NCI-H2196 treated with DMSO at 0.1 percent for 48 hours (cell line): Measurements from ENCODE around the gene RAB23.
"Not testable (repeated sequence)": the region's sequence is repeated elsewhere in the genome, so short reads cannot be mapped to it uniquely, and the experiment has no call there.

Source experiments
- DNase-seq: peaks from one replicate; lab custom pipeline; 2025; ENCODE audit not compliant: unreplicated experiment; lab: John Stamatoyannopoulos, UW

The RAB23 gene

DNA sequence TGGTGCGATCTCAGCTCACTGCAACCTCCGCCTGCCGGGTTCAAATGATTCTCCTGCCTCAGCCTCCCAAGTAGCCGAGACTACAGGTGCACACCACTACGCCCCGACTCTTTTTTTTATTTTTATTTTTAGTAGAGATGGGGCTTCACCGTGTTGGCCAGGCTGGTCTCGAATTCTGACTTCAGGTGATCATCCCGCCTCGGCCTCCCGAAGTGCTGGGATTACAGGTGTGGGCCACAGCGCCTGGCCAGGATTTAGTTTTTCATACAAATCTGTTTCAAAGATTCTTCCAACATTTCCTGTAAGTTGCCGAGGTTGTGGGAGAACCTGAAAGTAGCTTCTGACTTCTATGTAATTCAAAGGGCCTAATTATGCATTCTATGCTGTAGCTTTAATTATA is 21.4 kb upstream of the RAB23 start:
- not testable (repeated sequence) for DNase-seq

DNA sequence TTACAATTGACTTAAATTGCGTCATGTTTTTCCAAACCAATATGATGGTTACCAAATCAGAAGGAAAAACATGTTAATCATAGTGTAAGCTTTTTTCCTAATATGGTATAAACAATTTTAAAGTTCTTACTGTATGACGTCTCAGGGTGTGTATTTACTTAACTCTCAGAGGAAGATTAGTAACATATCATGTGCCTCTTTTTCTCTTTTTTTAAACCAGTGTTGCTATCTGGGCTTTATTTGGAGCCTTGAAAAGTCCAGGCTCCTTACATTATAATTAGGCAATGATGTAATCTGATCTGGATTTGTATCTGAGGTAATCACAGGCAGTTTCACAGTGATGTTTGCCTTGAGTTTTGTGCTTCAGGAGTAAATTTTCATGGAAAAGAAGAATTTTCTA is 20.4 kb upstream of the RAB23 start:
- DNase-seq = no peak

DNA sequence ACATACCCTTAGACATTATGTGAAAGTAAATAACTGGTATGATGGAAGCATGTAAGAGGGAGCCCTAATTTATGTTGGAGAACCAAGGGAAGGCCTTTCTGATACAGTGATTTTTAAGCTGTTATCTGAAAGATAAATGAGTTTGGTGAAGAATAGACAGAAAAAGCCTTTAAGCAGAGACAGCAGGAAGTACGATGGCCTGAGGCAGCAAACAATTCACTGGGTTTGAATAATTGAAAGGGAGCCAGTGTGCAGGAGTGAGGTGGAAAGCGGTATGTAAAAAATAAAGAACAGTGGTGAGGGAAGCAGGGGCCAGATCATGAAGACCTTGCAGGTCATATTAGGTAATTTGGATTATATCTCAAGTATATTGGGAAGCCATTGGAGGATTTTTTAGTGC is 4.1 kb upstream of the RAB23 start:
- no peak for DNase-seq

DNA sequence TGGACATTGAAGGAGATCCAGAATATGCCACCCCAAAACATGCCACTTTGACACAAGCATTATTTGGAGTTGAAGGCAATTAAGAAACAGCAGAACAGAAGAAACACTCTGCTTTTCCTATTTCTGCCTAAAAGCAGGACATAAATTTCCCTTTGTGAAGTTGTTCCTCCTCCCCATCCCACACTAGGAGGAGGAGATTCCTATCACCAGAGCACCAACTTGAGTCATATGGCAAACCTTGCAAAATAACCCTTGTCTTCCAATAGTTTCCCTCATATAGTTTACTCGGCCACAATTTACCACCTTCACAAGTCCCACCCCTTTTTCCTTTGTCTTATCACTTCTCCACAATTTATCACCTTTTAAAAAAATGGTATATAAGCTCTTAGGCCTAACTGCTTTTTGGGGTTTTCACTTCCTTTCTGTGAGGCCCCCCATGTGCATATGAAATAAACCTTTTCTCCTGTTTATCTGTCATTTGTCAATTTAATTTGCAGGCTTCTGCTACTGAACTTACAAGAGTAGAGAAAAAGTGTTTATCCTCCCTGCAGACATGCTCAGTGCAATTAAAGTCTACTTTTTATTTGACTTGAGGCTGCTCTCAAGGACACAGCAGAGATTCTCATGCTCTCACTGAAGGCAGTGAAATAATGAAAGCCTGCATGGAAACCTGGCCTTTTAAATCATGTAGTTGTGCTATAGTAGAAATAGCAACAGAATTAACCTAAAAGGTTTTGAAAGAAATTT is 2.8 kb upstream of the RAB23 start:
- no peak for DNase-seq

DNA sequence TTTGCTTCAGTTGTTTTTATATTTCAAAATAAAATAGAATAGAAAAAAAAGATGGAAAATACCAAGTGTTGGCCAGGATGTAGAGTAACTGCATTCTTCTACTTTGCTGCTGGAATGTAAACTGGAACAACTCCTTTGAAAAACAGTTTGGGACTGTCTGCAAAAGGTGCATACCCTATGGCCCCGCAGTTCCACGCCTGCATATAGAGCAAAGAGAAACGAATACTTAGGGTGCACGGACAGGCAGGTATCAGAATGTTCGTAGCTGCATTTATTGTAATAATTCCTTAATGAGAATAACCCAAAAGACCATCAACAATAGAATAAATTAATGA is 603 bp upstream of the RAB23 start:
- DNase-seq = no peak

DNA sequence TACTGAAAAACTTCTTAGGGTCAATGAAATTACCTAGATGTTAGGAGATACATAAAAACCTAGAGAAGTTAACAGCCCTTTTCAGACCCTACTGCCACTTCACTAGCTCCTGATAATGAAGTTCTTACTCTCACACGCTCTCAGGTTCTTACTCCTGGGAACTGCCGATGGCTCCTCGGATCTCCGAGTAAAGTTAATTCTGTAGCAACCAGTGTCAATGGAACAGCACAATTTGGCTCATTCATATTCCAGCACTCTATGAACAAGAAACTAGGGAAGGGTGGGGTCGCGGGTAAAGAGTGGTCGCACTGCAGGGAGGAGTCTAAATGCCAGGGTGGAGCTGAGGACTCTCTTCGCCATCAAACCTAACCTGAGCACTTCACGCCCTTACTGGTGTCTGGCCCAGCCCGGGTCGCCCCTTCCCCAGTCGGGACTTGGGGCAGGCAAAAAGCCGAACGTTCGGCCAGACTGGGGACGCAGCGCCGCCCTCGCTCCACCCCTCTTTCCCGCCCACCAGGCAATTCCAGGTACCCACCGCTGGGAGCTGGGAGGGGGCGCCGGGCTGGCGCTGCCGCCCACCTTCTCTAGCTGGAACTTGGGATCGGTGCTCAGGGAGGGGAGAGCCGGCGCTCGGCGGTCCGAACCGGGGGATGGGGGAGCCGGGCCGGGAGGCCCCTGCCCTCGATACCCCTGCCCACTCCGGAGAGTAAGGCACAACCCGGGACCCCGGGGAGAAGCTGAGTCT is 744 bp downstream of the RAB23 start:
- peak; percentile 26 for DNase-seq

DNA sequence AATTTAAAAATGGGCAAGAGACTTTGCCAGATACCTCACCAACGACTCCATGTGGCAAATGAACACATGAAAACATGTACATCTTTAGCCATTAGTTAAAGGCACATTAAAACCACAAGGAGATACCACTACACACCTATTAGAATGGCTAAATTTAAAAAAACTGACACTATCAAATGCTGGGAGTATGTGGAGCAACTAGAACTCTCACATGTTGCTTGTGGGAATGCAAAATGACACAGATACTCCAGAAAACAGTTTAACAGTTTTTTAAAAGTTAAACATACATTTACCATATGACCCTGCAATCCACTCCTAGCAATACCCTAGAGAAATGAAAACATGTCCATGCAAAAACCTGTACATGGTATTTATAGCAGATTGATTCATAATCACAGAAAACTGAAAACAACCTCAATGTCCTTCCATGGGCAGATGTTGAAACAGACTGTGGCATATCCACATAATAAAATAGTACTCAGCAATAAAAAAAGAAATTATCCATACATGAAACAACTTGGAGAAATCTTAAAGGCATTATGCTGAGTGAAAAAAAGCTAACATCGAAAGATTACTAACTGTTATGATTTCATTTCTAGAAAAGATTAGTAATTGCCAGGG is 1.9 kb downstream of the RAB23 start:
- no peak for DNase-seq

DNA sequence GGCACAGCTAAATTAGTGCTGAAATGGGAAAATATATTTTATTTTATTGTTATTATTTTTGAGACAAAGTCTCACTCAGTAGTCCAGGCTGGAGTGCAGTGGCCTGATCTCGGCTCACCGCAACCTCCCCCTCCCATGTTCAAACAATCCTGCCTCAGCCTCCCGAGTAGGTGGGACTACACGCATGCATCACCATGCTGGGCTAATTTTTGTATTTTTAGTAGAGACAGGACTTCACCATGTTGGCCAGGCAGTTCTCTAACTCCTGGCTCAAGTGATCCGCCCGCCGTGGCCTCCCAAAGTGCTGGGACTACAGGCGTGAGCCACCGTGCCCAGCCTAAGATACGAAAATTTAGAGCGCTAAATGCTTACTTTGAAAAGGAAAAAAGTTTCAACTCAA is 4.8 kb downstream of the RAB23 start:
- DNase-seq = no peak

DNA sequence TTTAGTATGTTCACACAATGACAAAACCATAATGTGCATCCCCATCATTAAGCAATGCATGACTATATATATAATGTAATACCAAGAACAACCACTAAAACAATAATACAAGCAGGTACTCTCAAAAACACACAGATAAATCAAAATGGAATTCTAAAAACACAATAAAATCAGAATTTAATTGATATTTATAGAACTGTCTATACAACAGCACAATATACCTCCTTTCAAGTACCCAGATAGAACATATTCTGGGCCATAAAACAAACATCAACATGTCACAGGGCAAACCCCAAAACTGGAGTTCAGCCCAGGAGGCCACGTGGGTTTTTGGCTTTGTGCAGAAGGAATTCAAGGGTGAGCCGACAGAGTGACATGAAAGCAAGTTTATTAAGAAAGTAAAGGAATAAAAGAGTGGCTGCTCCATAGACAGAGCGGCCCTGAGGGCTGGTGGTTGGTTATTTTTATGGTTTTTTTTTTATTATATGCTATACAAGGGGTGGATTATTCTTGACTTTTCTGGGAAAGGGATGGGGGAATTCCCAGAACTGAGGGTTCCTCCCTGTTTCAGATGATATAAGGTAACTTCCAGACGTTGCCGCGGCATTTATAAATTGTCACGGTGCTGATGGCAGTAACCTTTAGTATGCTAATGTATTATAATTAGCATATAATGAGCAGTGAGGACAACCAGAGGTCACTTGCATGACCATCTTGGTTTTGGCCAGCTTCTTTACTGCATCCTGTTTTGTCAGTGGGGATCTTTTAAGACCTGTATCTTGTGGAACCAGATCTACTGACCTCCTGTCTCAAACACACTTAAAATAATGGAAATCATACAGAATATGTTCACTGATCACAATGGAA is 5.6 kb downstream of the RAB23 start:
- no peak for DNase-seq

DNA sequence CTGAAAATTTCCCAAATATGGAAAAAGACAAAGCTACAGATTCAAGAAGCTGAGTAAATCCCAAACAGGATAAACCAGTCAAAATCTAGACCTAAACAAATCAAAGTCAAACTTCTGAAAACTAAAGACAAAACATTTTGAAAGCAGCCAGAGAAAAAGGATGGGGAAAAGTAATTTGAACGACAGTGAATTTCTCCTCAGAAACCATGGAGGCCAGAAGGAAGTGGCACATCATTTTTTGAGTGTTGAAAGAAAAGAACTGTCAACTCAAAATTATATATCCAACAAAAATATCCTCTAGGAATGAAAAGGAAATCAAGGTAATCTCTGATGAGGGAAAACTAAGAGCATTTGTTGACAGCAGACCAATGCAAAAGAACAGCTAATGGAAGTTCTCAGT is 6.8 kb downstream of the RAB23 start:
- no peak for DNase-seq

DNA sequence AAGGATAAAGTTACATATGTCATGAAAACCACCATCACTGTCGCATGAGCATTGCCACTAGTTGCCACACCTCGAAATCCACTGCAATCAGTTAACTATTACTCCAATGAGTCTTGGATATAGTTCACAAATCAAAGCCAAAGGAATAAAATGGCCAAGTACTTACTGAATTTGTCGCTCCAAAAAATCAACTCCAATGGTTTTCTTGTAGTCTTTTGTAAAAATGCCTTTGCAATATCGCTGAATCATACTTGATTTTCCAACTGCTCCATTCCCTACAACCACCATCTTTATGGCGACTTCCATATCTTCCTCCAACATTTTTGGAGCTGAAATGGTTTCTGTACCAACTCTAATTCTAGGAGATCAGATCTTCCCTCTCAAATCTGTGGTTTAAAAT is 12.0 kb downstream of the RAB23 start:
- no peak for DNase-seq

DNA sequence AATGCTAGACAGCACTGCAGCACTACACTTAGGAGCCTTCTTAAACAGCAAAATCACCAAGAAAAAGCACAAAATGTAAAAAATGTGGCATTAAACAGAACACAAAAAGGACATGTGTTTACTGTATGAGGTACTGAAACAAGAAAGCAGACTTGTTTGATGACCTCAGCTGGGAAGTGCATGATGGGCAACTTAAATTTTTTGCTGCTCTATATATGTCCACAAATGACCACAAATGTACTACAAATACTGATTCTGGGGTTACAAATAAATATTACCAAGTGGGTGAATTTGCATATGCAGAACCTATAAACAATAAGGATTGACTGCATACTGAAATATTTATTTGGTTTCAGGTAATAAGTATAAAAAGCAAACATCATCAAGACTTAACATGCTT is 13.1 kb downstream of the RAB23 start:
- DNase-seq = no peak

DNA sequence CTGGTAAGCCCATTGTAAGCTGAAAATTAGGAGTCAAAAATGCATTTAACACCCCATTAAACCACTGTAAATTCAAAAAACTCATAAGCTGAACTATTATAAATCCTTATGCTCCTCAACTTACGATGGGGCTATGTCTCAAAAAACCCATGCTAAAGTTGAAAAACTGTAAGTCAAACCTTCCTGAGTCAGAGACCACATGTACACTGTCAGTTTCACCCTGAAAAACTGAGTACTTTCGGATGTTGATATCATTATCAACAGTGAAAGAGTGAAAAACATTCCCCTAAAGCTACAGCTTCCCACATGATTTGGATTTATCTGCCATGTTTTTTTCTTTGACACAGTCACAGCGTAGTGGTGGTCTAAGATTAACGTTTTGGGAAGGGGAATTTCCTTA is 14.2 kb downstream of the RAB23 start:
- no peak for DNase-seq

DNA sequence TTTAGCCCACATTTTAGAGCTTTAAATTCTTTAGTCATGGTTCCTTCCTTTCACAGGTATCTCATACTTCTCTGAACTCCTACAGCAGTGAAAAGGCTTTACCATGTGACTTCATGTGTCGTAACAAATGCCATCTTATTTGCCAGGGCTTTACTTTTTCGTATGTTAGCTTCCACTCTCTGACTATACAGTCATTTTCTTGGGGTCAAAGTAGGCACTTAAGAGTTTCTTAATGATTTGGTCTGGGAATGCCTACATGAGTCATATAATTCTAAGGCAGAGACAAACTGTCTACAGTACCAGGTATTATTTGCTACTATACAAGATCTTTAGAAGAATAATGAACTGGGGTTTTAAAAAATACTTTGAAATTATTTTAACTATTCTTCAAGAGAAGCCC is 15.0 kb downstream of the RAB23 start:
- no peak for DNase-seq

DNA sequence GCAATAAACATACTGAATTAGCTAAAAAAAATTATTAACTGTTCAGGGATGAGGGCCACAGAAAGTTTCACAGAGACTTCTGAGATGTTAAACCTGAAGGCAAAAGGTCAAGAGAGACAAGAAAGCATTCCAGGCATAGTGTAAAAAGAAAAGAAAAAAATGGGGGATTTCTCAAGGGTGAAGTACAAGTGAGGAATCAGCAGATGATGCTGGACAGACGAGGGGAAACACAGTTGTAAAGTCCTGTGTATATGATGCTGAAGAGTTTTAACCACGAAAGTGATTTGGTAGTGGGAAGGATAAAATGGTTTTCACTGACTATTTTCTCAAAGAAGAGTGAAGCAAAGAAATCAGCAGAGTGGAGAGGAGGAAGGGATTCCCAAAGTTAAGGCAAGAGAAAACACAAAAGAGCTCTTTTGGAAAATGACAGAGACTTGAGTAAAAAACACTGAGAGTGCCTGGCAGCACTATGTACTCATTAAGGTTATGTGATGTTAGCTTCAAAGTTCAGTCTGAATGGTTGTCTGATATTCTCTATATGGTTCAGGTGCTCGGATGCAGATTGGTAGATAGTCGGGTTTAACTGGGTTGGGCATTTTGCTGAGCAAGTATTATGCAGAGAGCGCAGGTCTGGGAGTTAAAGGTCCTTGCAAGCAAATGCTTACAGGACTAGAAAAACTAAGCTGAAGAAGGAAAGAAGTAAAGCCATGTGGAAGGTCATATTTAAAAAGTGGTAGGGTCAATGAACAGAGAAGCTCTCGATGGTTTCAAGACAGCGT is 16.4 kb downstream of the RAB23 start:
- DNase-seq = no peak

DNA sequence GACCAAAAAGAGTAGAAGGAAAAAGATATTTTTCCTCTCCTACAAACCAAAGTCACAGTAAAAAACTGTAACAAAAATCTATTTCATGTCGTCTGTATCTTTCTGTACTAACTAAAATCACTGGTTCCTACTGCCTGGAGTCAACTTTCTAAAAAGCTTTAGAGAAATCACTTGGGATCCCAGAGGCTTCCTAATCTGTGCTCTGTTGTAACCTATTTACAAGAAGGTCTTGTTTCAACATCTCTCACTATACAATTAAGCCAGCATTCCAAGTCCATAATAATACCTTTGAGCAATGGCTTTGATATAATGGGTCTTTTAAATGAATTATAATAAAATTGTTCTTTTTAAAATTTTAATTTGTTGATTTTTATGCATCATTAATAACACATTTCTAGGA is 20.4 kb downstream of the RAB23 start:
- DNase-seq = no peak

DNA sequence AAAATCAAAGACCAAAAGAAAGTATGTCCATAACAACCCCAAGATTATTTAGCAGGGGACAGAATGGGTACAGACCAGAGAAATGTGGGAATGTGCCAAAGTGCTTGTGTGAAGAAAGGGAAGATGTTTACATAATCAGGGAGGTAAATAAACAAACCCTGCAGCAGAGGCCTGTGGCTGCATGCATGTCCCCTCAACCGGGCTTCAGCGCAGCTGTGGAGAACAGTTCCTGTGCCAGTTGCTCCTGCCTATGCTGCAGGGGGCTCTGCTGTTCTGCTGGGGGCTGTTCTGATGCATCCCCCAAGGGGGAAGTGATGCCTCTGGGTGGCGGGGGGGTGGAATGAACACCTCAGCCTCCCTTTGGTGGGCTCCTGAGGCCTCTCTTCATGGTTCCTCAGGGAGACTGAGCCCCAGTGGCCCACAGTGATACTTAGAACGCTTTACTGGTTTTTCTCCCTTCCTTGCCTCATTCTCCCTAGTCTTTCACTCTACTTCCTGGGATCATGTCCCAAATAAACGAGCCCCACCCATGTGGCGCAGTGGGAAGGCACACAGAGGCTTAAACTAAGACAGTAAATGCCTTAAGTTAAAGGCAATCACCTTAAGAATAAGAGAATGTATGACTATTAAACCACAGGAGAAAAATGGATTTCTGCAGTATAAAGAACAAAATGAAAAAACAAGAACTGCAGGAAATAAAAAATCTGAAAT is 23.0 kb downstream of the RAB23 start:
- DNase-seq = no peak

DNA sequence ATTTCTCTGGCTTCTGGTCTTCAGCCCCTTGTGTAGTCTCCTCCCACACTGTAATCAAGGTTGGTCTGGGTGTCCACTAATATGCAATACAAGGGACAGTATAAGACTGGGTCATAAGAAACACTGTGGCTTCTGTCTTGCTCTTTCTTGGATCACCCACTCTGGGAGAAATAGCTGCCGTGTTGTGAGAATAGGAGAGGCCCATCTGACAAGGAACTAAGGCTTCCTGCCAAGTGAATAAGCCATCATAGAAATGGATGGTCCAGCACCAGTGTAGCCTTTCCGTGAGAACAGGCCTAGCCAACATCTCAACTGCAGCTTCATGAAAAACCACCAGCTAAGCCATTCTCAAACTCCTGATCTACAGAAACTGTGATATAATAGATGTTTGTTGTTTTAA is 26.6 kb downstream of the RAB23 start:
- DNase-seq = no peak

DNA sequence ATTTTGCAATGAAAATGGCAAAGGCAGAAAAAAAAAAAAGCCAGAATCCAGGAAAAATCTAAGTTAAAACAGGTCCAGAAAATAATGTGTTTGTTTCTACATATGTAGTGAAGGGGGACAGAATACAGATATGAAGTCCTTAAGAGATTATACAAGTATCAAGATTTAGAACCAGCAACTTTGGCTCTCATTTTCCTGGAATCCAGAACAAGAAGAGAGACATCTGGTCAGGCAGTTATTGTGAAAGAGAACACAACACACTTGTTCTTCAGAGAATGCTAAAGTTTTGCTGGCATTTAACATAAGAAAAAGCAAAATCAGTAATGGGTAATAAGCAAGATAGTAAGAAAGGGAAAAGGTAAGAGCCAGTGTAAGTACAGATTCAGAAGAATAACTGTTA is 28.9 kb downstream of the RAB23 start:
- no peak for DNase-seq

DNA sequence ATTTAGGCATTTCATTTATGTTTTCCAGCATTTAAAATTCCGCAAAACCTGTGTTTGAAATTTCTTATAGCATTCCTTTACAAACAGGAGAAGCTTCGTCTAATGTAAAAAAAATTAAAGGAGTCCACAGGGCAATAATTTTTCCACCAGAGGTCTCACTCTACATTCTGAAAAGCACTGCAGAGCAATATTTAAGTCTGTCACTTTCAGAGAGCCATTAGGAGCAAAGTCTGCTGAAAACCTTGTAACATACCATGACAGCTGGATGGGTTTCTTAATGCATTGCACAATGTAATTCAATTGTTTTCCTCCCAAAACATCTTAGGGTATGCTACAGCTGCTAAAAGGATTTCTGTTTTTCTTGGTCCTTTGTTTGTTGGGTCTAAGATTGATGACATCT is 32.0 kb downstream of the RAB23 start:
- no peak for DNase-seq
